IPS-20b (cell line): ENCODE results near the gene SIGLEC15.
"Not testable (repeated sequence)": the region's sequence is repeated elsewhere in the genome, so short reads cannot be mapped to it uniquely, and the experiment has no call there.

ENCODE experiments used
- H3K27ac ChIP-seq: one replicate; pipeline ENCODE4 v1.5.1; 2013; ENCODE audit warnings: low read length
- H3K27me3 ChIP-seq: 2 replicates; pipeline ENCODE4 v1.6.1; 2013; ENCODE audit warnings: mild to moderate bottlenecking, low read length, inconsistent platforms; ENCODE audit not compliant: insufficient read depth
- H3K36me3 ChIP-seq: 2 replicates; pipeline ENCODE4 v1.6.1; 2013; ENCODE audit warnings: low read depth, mild to moderate bottlenecking, inconsistent platforms, low read length, moderate library complexity; ENCODE audit not compliant: insufficient read depth
- H3K4me1 ChIP-seq: 2 replicates; pipeline ENCODE4 v1.6.1; 2013; ENCODE audit warnings: mild to moderate bottlenecking, control low read depth, inconsistent platforms, low read length, moderate library complexity; ENCODE audit not compliant: insufficient read depth
- H3K4me3 ChIP-seq: 2 replicates; pipeline ENCODE4 v1.5.1; 2013; ENCODE audit warnings: mild to moderate bottlenecking, low read length, inconsistent platforms
- H3K9ac ChIP-seq: 2 replicates; pipeline ENCODE4 v1.6.1; 2013; ENCODE audit warnings: low read depth, mild to moderate bottlenecking, inconsistent platforms, low read length, moderate library complexity
- H3K9me3 ChIP-seq: 2 replicates; pipeline ENCODE4 v1.6.1; 2013; ENCODE audit warnings: mild to moderate bottlenecking, low read depth, low read length, inconsistent platforms; ENCODE audit not compliant: insufficient read depth

SIGLEC15 gene

DNA sequence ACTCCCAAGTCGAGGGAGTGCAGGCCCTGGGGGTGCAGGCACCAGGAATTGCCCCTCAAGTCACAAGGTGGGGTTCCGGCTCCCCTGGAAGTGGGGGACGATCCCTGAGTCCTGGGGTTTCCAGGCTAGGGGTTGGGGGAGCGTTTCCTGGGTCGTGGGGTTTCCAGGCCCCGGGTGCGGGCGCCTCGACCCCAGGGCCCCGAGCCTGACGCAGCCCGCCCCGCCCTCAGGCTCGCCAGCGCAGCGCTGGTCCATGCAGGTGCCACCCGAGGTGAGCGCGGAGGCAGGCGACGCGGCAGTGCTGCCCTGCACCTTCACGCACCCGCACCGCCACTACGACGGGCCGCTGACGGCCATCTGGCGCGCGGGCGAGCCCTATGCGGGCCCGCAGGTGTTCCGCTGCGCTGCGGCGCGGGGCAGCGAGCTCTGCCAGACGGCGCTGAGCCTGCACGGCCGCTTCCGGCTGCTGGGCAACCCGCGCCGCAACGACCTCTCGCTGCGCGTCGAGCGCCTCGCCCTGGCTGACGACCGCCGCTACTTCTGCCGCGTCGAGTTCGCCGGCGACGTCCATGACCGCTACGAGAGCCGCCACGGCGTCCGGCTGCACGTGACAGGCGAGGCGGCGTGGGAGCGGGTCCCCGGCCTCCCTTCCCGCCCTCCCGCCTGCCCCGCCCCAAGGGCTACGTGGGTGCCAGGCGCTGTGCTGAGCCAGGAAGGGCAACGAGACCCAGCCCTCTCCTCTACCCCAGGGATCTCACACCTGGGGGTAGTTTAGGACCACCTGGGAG, 12.0 kb downstream of the SIGLEC15 start:
- no peak overlapping the region for H3K9ac ChIP-seq
- H3K27me3 ChIP-seq = peaks cover 57% of the 10 kb centered on the region
- H3K36me3 ChIP-seq = no peaks in the 10 kb centered on the region
- no peak overlapping the region for H3K27ac ChIP-seq
- H3K9me3 ChIP-seq = no peaks in the 10 kb centered on the region
- H3K4me1 ChIP-seq = peaks cover 6% of the 10 kb centered on the region; the same call in 1 of the 2 replicates
- H3K4me3 ChIP-seq = peak overlapping the region; percentile 39; the same call in 1 of the 2 replicates

DNA sequence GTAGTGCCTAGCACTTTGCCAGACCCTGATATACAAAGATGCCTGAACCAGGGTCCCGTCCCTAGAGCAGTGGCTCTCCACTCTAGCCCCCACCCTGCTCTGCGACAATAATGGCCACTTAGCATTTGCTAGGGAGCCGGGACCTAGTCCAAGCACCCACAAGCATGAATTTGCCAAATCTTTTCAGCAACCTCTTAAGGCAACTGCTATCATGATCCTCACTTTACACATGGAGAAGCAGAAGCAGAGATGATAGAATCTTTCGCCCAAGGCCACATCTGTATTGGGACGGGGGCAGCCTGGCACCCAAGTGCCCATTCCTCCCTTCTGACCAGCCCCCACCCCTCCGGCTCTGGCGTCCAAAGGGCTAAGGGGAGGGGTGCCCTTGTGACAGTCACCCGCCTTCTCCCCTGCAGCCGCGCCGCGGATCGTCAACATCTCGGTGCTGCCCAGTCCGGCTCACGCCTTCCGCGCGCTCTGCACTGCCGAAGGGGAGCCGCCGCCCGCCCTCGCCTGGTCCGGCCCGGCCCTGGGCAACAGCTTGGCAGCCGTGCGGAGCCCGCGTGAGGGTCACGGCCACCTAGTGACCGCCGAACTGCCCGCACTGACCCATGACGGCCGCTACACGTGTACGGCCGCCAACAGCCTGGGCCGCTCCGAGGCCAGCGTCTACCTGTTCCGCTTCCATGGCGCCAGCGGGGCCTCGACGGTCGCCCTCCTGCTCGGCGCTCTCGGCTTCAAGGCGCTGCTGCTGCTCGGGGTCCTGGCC, 13.0 kb downstream of the SIGLEC15 start:
- peaks cover 6% of the 10 kb centered on the region; the same call in 1 of the 2 replicates for H3K4me1 ChIP-seq
- H3K9ac ChIP-seq = no peak overlapping the region
- H3K27ac ChIP-seq = no peak overlapping the region
- H3K27me3 ChIP-seq = peaks cover 57% of the 10 kb centered on the region
- no peaks in the 10 kb centered on the region for H3K36me3 ChIP-seq
- H3K9me3 ChIP-seq = no peaks in the 10 kb centered on the region
- peak overlapping the region; percentile 39; the same call in 1 of the 2 replicates for H3K4me3 ChIP-seq

DNA sequence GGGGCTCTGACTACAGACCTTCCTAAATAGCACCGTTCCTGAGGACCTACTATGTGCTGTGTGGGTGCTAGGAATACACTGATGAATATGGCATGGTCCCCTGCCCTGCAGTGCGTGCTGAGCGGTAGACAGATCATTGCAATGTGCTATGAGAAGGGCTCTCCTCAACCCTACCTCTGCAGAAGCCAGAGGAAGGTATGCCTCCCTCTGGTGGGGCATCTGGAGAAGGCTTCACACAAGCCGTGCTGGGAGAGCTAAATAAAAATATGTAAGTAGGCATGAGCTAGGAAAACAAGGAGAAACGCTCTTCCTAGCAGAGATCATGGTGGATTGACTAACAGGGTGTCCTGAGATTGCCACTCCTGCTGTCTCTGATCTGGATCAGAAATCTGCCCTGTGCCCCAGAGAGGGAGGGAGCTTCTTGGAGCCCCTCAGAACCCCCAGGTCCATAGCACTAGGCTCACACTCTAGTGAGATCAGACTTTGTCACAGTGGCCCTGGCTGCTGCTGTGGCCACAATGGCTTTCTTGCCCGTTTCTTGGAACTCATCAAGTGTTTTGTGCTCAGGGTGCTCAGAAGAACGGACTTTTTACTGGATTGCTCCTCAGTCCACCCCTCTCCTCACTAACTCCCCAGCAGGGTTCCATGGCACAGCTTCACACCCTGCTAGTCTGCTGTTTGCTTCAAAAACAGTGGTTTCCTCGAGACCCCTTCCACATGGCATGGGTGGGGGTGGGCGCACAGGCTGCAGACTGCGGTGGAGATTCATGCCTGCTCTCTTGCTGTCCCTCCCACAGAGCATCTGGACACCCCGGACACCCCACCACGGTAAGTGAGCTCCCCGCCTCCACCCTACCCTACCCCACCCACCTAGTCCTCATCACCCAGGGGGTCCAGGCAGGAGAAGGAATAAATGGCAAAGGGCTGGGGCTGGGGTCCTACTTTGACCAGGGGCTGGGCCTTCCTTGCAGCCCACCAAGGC, 14.2 kb downstream of the SIGLEC15 start:
- no peaks in the 10 kb centered on the region for H3K9me3 ChIP-seq
- H3K9ac ChIP-seq = no peak overlapping the region
- no peaks in the 10 kb centered on the region for H3K36me3 ChIP-seq
- H3K4me1 ChIP-seq = peaks cover 6% of the 10 kb centered on the region; the same call in 1 of the 2 replicates
- no peak overlapping the region for H3K27ac ChIP-seq
- no peak overlapping the region for H3K4me3 ChIP-seq
- H3K27me3 ChIP-seq = peaks cover 54% of the 10 kb centered on the region

DNA sequence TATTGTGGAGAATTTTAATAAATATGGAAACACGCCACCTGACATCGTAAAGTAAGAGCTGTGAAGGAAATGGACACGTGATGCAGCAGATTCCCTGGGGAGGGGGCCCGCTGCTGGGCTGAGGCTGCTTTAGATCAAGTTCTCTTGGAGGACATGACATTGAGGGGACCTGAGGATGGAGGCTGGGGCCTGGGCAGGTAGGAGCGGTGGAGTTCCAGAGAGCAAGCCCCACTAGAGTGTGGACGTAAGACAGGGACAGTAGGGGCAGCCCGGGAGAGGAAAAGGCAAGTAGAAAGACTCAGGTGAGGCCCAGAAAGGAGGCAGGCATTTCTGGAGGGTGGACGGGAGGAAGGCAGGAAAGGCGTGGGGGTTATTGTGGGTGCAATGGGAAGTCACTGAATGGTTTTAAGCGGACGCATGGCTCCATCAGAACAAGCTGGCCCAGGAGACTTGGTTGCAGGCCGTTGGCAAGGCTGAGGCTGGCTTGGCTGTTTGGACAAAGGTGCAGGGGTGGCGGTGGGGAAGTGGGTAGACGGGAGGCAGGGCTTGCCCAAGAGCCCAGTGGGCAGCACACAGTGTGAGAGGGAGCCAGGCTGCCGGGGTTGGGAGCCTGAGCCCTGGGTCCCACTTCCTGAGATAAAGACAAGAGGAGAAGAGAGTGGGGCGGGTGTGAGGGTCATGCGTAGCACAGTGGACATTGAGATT, 15.7 kb downstream of the SIGLEC15 start:
- no peak overlapping the region for H3K4me3 ChIP-seq
- H3K36me3 ChIP-seq = no peaks in the 10 kb centered on the region
- H3K27me3 ChIP-seq = peaks cover 39% of the 10 kb centered on the region
- no peak overlapping the region for H3K9ac ChIP-seq
- H3K9me3 ChIP-seq = no peaks in the 10 kb centered on the region
- H3K4me1 ChIP-seq = peaks cover 6% of the 10 kb centered on the region; the same call in 1 of the 2 replicates
- no peak overlapping the region for H3K27ac ChIP-seq

DNA sequence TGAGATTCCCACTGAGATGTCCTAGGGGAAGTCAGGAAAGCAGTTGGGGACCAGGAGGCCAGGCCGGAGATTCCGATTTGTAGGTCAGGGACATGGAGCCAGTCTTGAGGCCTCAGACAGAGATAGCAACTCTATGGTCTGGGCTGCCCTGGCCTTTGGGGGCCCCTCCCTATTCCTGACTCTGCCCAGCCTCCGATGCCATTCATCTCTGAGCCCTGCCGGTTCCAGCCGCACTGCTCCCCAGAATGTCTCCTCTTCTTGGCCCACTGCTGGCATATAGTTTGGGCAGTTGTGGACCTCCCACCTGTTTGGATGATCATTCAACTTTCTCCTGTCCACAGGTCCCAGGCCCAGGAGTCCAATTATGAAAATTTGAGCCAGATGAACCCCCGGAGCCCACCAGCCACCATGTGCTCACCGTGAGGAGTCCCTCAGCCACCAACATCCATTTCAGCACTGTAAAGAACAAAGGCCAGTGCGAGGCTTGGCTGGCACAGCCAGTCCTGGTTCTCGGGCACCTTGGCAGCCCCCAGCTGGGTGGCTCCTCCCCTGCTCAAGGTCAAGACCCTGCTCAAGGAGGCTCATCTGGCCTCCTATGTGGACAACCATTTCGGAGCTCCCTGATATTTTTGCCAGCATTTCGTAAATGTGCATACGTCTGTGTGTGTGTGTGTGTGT, 16.4 kb downstream of the SIGLEC15 start:
- no peak overlapping the region for H3K27ac ChIP-seq
- peaks cover 32% of the 10 kb centered on the region for H3K27me3 ChIP-seq
- no peaks in the 10 kb centered on the region for H3K9me3 ChIP-seq
- no peak overlapping the region for H3K4me3 ChIP-seq
- no peaks in the 10 kb centered on the region; the same call in 1 of the 2 replicates for H3K4me1 ChIP-seq
- H3K36me3 ChIP-seq = no peaks in the 10 kb centered on the region
- H3K9ac ChIP-seq = no peak overlapping the region

DNA sequence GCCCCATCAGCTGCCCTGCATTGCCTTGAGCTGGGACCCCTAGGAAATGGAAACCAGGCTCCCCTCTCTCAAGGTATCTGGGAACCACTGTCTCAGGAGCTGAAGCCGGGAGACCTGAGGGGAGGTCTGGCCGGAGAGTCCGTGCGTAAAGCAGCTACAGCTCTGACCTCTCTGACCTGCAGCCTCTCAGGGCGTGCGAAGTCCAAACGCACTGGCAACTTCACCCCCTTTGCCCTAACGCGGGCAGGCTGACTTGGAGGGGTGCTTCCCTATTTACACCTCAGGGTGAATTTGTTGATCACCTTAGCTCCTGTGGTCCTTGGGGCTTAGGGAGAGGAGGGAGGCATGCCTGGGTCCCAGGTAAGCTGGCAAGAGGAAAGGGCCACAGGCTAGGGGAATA, 17.5 kb downstream of the SIGLEC15 start:
- H3K9ac ChIP-seq = no peak overlapping the region
- H3K4me3 ChIP-seq = no peak overlapping the region
- no peaks in the 10 kb centered on the region for H3K4me1 ChIP-seq
- no peaks in the 10 kb centered on the region for H3K9me3 ChIP-seq
- no peak overlapping the region for H3K27ac ChIP-seq
- H3K27me3 ChIP-seq = peaks cover 21% of the 10 kb centered on the region
- H3K36me3 ChIP-seq = no peaks in the 10 kb centered on the region

DNA sequence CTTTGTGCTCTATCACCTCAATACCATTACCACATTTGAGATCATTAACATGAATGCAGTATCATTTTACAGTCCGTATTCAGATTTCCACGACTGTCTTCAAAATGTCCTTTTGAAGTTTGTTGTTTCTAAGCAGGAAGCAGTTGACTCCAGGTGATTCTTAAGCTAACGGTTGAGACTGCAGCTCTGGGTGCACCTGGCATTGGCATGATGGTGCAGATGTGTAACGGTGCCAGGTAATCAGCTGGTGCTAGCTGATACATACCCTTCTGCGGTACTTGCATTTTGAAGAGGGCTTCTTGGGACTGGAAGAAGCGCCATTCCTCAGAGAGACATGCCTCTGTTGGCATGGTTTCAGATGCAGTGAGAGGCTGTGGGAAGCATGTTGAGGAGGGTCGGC, 19.5 kb downstream of the SIGLEC15 start:
- no peak overlapping the region for H3K9ac ChIP-seq
- H3K4me1 ChIP-seq = no peaks in the 10 kb centered on the region
- H3K36me3 ChIP-seq = peaks cover 7% of the 10 kb centered on the region
- H3K27me3 ChIP-seq = peaks cover 2% of the 10 kb centered on the region; the same call in 1 of the 2 replicates
- H3K9me3 ChIP-seq = no peaks in the 10 kb centered on the region
- no peak overlapping the region for H3K27ac ChIP-seq
- no peak overlapping the region for H3K4me3 ChIP-seq

DNA sequence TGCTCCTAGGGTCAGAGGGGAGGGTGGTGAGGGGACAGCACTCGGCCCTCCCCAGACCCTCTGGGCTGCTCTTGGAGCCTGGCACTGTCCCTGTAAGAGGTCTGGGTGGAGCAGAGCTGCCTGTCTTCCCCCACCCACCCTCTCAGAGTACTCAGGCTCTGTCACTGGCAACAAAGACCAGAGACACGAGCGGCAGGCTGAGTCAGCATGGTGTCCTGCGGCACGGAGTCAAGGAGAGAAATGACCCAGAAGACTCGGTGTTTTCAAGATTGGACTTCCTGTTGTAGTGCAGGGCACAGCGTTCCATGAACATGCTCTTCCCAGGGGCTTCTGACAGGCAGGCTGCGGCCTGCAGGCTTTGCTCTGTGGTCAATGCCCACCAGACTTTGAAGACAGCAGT, 19.9 kb downstream of the SIGLEC15 start:
- Histone ChIP-seq H3K4me3 (no peak overlapping the region), H3K9ac (no peak overlapping the region), H3K9me3 (no peaks in the 10 kb centered on the region), H3K27me3 (no peaks in the 10 kb centered on the region; the same call in 1 of the 2 replicates), H3K27ac (no peak overlapping the region), H3K36me3 (peaks cover 7% of the 10 kb centered on the region), H3K4me1 (no peaks in the 10 kb centered on the region)

DNA sequence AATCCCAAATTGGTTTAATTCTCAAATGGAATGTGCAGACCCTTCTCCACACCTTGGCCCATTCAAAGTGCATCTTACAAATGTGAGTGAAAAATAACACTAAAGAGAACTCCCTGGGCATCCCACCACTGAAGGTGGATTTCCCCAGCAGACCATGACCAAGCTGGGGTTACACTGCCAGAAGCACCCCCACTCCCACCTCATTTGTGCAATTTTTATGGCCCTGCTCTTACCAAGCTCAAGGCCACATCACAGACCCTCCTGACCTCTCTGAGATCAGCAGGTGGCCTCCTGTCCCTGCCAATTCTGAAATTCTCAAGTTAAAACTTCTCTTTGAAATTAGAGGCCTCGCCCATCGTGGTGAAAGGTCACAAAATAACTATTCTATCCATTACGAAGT, 21.6 kb downstream of the SIGLEC15 start:
- Histone ChIP-seq H3K9ac (no peak overlapping the region), H3K9me3 (no peaks in the 10 kb centered on the region), H3K27me3 (no peaks in the 10 kb centered on the region), H3K27ac (no peak overlapping the region), H3K36me3 (peaks cover 16% of the 10 kb centered on the region), H3K4me3 (no peak overlapping the region), H3K4me1 (no peaks in the 10 kb centered on the region)

DNA sequence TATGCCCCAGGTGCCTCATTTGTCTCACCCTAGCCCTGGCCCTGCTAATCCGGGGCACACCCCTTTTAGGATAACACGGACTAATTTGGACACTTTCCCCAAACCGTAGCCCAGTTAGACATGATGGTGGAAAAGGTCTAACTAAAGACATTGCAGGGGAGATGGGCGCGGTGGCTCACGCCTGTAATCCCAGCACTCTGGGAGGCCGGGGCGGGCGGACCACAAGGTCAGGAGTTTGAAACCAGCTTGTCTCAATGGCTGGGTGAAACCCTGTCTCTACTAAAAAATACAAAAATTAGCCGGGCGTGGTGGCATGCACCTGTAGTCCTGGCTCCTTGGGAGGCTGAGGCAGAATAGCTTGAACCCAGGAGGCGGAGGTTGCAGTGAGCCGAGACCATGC, 23.2 kb downstream of the SIGLEC15 start:
- H3K4me1 ChIP-seq, H3K27me3 ChIP-seq, H3K9me3 ChIP-seq, H3K9ac ChIP-seq, H3K27ac ChIP-seq, H3K4me3 ChIP-seq: not testable (repeated sequence)
- H3K36me3 ChIP-seq = peaks cover 29% of the 10 kb centered on the region
